ENCODE results near the gene RAB11FIP3. TPM values are rescaled to one million over a fixed set of nuclear protein-coding genes. Genes with fewer than 3 reads are reported as not detected.
A peak's percentile ranks its signal among the peaks of the same experiment; 100 is the strongest.

RAB11FIP3 gene
- total RNA-seq, 2 donors from 2014 or later: 33.2 to 93.2 TPM

DNA sequence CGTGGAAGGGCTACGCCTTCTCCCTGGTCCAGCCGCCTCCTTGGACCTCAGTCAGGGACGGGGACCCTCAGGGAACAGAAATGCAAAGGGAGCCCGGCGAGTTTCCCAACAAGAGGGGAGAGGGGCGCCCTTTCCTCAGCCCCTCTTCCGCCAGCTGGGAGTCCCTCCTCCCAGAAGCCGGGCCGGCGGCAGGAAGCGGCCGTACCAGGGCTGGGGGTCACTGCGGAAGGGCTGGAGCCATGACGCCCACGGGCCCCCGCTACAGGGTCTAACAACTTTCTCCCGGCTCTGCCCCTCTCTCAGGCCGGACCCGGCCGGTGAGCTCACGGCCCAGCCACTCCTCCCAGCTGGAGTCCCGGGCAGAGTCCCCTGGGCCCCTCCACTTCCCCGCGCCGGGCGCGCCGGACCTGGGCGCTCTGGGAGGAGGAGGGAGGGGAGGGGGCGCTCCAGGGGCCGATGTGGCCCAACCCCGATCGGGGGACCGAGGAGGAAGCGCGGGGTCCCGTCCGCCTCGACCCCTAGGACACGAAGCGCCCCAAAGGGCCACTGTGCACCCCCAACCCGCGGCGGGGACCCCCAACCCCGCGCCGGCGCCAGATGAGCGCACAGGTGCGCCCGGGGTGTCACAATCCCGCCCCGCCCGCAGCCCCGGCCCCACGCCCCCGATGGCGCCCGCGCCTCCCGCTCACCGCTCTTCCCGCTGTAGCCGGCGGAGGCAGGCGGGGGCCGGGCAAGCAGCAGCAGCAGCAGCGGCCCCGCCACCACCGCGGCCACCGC, 44.2 kb upstream of the RAB11FIP3 start:
- no peaks in the 10 kb centered on the region for H3K36me3 ChIP-seq
- H3K9me3 ChIP-seq: no peaks in the 10 kb centered on the region
- no peak for DNase-seq (ENCODE audit: low spot score)
- peaks cover 14% of the 10 kb centered on the region for H3K4me1 ChIP-seq (replicated peaks)
- WGBS: 2% methylated on average over 45 of the region's 73 CpGs
- intact Hi-C loops (cut with DNase I): no loop called here
- TF ChIP-seq POLR2A (IDR thresholded peaks at IDR 0.05) (no peak), POLR2AphosphoS5 (IDR thresholded peaks at IDR 0.05) (no peak)
- TF ChIP-seq, protein P1, sequence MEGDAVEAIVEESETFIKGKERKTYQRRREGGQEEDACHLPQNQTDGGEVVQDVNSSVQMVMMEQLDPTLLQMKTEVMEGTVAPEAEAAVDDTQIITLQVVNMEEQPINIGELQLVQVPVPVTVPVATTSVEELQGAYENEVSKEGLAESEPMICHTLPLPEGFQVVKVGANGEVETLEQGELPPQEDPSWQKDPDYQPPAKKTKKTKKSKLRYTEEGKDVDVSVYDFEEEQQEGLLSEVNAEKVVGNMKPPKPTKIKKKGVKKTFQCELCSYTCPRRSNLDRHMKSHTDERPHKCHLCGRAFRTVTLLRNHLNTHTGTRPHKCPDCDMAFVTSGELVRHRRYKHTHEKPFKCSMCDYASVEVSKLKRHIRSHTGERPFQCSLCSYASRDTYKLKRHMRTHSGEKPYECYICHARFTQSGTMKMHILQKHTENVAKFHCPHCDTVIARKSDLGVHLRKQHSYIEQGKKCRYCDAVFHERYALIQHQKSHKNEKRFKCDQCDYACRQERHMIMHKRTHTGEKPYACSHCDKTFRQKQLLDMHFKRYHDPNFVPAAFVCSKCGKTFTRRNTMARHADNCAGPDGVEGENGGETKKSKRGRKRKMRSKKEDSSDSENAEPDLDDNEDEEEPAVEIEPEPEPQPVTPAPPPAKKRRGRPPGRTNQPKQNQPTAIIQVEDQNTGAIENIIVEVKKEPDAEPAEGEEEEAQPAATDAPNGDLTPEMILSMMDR (IDR thresholded peaks at IDR 0.05): no peak
- H3K4me3 ChIP-seq: peak overlapping the region; percentile 72 to 92
- H3K27ac ChIP-seq: peak overlapping the region; percentile 66 to 89
- H3K27me3 ChIP-seq (replicated peaks; ENCODE audit: insufficient read depth): no peaks in the 10 kb centered on the region

DNA sequence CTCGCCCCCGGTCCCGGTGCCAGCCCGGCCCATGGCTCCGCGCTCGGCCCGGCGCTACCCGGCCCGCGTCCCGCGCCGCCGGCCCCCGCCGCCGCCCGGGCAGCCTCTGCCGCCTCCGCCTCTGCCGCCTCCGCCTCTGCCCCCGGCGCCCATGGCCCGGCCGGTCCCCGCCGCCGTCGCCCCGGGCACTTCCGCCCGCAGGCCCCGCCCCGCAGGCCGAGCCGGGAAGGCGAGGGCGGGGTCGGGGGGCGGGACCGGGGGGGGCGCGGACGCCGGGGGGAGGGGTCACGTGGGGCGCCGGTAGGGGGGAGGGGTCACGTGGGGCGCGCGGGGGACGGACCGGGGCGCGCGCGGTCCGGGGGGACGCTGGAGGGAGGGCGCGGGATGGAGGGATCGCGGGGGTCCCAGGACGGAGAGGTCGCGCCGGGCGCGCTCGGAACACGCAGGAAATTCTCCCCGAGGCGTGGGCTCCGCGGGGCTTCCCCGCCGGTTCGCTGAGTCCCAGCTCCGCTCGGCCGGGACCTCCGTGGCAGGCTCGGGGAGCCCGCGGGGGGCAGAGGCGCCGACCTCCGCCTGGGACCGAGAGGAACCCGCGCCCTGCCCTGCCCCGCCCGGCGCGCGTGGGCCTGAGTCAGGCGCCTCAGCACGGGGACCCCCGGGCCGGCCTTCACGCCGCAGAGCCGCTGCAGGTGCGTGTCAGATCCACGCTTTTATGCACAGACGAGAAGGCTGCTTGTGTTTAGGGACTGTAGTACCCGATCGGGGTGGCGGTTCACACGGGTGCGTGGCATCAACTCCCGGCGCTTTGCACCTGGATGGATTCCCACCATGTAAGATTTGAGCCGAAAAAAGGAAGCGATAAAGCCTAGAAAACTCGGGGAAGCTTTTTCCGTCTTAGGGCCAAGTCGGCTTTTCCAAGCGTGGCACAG, 43.4 kb upstream of the RAB11FIP3 start, which contains the start of gene PGAP6:
Gene PGAP6 (minus strand): TSS at position 190 of the 929 bp plus-strand sequence. CDS start 157 bp downstream, at position 33.
- Histone ChIP-seq H3K4me1 (replicated peaks) (peaks cover 14% of the 10 kb centered on the region), H3K4me3 (peak within 1 kb of the TSS; percentile 72 to 92), H3K9me3 (no peaks in the 10 kb centered on the region), H3K27me3 (replicated peaks; ENCODE audit: insufficient read depth) (no peaks in the 10 kb centered on the region), H3K27ac (peak within 1 kb of the TSS; percentile 86 to 97), H3K36me3 (no peaks in the 10 kb centered on the region)
- intact Hi-C loops (cut with DNase I): no loop called here
- under 1% methylated on average over 79 of the region's 123 CpGs for WGBS
- TF ChIP-seq POLR2A (IDR thresholded peaks at IDR 0.05) (peak; percentile 55), POLR2AphosphoS5 (IDR thresholded peaks at IDR 0.05) (no peak)
- TF ChIP-seq, protein P1 (IDR thresholded peaks at IDR 0.05): no peak
- DNase-seq (ENCODE audit: low spot score): peak; percentile 67

DNA sequence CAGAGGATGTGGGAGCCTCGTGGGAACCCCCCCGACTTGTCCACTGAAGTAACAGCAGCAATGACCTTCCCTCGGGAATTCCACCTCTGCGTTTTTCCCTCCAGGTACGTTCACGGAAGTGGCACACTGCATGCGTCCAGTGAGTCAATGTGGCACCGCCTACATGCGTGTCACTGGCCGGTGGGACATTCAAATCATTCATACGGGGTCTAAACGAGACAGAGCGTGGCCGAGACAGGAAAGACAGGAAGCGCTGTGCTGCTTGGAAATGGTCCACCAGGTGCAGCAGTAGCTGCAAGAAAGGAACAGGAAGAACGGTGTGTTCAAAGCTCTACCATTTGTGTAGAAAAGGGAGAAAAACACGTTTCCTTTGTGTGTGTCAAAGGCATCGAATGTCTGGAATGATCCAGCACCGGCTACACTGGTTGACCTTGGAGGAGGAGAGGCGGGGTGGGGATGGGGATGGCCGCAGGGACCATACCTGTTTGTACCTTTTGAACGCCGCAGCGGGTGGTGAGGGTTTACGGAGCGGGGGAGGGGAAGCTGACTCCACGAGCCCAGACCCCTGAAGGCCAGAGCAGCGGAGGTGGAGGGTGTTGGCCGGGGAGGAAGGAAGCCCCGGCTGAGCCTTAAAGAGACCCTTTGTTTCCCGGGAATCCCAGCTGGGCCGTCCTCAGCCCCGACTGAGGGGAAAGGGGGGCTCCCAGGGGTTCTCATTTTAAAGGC, 42.0 kb upstream of the RAB11FIP3 start:
- Histone ChIP-seq H3K9me3 (no peaks in the 10 kb centered on the region), H3K4me3 (peak overlapping the region; percentile 72 to 92), H3K27ac (peak overlapping the region; percentile 86 to 97), H3K4me1 (replicated peaks) (peaks cover 14% of the 10 kb centered on the region), H3K27me3 (replicated peaks; ENCODE audit: insufficient read depth) (no peaks in the 10 kb centered on the region), H3K36me3 (no peaks in the 10 kb centered on the region)
- TF ChIP-seq, protein P1 (IDR thresholded peaks at IDR 0.05): no peak
- TF ChIP-seq POLR2A (IDR thresholded peaks at IDR 0.05): peak; percentile 69
- peak; percentile 79 for TF ChIP-seq POLR2AphosphoS5 (IDR thresholded peaks at IDR 0.05)
- peak; percentile 76 for DNase-seq (ENCODE audit: low spot score)
- intact Hi-C loops (cut with DNase I): no loop called here
- WGBS: 29% methylated on average over 33 of the region's 33 CpGs

DNA sequence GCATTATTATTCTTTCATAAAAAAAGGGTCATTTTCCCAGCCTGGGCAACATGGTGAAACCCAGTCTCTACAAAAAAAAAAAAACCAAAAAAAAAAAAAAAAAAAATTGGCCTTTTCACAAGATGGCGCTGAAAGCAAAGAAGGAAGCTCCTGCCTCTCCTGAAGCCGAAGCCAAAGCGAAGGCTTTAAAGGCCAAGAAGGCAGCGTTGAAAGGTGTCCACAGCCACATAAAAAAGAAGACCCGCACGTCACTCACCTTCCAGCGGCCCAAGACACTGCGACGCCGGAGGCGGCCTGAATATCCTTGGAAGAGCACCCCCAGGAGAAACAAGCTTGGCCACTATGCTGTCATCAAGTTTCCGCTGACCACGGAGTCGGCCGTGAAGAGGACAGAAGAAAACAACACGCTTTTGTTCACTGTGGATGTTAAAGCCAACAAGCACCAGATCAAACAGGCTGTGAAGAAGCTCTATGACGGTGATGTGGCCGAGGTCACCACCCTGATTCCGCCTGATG, 38.8 kb upstream of the RAB11FIP3 start:
- Histone ChIP-seq H3K9me3 (no peaks in the 10 kb centered on the region), H3K27me3 (replicated peaks; ENCODE audit: insufficient read depth) (no peaks in the 10 kb centered on the region), H3K27ac (peak overlapping the region; percentile 78 to 83), H3K36me3 (no peaks in the 10 kb centered on the region), H3K4me1 (replicated peaks) (no peaks in the 10 kb centered on the region), H3K4me3 (no peak overlapping the region)
- intact Hi-C loops (cut with DNase I): no loop called here
- peak; percentile 19 for TF ChIP-seq POLR2AphosphoS5 (IDR thresholded peaks at IDR 0.05)
- TF ChIP-seq, protein P1 (IDR thresholded peaks at IDR 0.05): peak in 1 of 4 experiments; percentile 6
- no peak for TF ChIP-seq POLR2A (IDR thresholded peaks at IDR 0.05)
- no peak for DNase-seq (ENCODE audit: low spot score)
- 35% methylated on average over 19 of the region's 19 CpGs for WGBS

Measured in prostate gland (tissue), 2 donors.